Hematopoietic multipotent progenitor cell treated with erythropoietin and hydrocortisone succinate and interleukin-3 and kit ligand, for 6 days (in vitro differentiated cells): ENCODE results near the gene ABCG5.

Experiments used
- DNase-seq: peaks from one replicate; pipeline ENCODE4 v3.0.0-alpha.2; 2015

The ABCG5 gene

DNA sequence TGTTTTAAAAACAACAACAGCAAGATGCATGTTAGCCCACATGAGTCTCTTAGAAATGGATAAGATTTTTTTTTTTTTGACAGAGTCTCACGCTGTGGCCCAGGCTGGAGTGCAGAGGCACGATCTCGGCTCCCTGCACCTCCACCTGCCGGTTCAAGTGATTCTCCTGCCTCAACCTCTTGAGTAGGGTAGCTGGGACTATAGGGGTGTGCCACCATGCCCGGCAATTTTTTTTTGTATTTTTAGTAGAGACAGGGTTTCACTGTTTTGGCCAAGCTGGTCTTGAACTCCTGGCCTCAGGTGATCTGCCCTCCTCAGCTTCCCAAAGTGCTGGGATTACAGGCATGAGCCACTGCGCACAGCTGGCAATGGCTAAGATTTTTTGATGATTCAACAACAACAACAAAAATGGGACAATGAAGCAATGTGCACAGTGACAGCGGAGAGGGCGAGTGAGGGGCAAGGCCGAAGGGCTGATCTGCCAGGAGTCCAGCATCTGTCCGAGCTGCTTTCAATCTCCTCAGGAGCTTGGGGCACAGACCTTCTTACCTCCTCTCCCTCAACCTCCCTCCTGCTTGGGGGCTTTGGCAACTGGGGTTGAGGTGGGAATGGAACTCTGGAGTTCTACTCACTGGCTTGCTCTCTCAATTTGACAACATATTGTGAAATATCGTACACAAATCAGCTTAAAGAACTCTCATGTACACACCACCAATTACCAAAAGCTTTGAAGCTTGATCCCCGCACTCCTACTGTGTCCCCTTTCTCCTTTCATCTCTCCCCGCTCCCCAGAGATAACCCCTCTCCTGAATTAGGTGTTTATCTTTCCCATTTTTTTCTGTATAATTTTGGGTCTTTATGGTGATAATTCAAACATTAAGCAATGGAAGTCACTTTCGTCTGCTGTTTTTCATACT, 3.6 kb upstream of the ABCG5 start:
- no peak for DNase-seq

DNA sequence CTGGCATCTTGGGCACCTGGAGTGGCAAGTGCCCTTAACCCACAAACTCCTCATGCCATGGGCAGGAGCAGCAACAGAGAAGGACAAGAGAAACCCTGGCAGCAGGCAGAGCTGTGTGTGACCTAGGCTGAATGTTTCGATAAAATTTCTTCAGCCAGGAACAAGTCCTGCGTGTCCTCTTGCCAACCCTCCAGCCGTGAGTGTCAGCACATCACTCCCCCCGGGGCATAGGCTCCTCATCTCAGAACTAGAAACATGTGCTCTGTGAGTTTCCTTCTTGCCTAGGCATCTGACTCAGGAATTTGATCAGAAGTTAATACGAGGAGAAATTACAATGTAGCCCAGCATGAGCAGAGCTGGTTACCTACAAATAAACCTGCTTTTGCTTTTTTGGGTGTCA, 2.3 kb upstream of the ABCG5 start:
- no peak for DNase-seq

DNA sequence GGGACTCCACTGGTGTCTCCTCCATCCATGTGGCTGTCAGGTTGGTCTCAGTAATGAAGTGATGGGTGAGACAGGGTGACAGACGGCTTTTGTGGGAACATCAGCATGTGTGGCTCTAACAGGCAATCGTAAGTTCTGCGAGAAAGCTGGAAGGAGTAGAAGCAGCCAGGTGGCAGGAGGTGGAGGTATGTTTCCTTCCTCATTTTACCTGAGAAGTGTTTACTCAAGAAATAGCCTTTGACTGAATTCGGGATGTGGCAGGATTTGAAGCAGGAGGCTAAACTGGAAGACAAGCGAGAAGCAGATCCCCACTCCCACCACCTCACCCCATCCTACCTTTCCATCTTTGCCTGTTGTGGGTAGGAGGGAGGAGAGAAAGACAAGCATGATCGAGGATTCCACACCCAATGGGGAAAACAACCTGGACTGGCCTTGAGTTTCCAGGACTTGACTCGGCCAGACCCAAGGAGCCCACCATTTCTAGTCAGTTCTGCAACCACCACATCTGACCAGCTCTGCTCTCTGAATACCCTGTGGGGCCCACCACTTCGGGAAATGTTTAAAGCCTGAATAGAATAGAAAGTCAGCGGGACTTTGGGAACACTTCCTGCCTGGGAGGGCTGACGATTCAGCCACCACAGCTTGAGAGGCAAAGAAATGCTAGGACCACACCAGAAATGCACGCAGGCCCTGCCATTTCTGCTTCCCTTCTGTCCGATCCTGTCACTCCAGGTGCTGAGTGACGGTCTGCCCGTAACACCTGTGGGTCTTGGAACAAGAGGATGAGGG, 1.3 kb upstream of the ABCG5 start:
- no peak for DNase-seq

DNA sequence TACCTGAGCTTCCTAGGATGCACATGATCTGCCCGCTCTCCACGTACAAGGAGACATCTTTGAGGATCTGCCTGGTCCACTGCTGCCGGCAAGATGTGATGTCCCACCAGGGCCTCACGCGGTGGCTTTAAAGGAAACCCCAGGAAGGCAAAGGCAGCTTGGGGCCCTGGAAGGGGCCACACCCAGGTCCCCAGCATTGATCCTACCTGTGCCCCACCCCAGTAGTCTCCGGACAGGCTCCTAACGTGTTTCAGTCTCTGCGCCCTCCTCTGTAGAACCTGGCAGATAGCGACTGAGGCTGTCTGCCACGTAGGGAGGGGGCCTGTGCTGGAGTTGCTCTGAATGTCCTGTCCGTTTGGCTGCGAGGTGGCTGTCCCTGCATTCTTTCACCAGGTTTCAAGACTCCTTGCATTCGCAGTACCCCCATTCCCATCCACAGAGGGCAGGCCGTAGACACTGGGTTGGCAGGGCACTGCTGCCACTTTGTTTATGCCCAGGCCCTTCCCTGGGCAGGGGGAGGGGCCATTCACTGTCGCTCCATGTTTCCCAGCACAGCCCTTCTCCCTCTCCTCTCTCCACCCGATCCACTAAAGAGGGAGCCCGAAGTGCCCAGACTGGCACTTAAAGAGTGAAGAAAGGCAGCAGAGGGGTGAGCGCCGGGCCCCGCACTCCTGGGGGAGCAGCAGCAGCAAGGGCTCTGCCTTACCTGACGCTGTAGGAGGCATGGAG, 644 bp downstream of the ABCG5 start:
- no peak for DNase-seq

DNA sequence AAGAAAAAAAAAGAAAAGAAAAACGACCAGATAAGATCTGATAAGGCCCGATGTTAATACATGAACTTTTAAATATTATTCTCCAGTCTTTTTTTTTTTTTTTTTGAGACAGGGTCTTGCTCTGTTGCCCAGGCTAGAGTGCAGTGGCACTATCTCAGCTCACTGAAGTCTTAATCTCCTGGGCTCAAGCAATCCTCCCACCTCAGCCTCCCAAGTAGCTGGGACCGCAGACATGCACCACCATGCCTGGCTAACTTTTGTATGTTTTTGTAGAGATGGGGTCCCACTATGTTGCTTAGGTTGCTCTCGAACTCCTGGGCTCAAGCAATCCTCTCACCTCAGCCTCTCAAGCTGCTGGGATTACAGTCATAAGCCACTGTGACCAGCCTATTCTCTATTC, 1.6 kb downstream of the ABCG5 start:
- DNase-seq: no peak

DNA sequence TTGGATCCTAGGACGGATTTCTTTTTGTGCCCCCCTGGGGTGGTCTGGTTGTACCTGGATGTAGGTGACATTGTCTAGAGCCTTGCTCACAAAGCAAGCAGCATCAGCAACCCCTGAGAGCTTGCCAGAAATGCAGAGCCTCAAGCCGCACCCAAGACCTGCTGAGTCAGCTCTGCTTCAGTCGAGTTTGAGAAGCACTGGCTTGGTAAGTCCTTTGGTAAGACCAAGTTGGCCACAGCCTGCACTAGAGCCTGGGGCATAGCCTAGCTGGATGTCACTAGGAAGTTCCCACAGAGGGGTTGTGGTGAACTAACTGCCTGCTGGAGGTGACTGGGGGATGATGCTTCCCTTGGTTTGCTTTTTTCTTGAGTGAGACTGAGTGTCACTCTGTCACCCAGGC, 6.2 kb downstream of the ABCG5 start:
- peak; percentile 50 for DNase-seq

DNA sequence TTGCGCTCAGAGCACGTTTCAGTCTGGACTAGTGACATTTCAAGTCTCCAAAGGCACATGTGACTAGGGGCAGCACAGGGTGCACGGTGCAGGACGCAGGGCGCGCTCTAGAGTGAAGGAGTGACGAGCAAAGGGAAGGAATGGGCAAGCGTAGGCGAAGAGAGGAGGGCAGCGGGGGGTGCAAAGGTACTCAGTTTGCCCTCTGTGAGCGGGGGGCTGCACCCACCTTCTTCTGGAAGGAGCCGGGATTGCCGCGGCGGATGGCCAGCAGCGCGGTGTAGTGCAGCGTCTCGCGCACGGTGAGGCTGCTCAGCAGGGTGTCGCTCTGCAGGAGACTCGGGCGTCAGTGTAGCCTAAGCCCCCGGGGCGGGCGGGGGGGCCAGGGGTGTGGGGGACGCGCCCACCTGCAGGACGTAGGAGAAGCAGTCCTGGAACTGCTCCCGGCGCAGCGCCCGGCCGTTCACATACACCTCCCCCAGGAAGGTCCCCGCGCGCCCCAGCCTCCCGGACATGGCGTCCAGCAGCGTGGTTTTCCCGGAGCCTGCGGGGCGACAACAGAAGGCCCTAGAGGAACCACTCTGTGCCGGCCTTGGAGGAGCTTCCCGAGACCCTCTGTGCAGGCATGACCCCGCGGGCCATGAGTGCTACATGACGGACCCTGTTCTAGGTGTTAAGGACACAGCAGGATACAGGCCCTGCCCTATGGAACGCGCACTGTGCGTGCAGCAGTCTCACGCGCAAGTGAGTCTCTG, 6.9 kb downstream of the ABCG5 start:
- DNase-seq: peak; percentile 10

DNA sequence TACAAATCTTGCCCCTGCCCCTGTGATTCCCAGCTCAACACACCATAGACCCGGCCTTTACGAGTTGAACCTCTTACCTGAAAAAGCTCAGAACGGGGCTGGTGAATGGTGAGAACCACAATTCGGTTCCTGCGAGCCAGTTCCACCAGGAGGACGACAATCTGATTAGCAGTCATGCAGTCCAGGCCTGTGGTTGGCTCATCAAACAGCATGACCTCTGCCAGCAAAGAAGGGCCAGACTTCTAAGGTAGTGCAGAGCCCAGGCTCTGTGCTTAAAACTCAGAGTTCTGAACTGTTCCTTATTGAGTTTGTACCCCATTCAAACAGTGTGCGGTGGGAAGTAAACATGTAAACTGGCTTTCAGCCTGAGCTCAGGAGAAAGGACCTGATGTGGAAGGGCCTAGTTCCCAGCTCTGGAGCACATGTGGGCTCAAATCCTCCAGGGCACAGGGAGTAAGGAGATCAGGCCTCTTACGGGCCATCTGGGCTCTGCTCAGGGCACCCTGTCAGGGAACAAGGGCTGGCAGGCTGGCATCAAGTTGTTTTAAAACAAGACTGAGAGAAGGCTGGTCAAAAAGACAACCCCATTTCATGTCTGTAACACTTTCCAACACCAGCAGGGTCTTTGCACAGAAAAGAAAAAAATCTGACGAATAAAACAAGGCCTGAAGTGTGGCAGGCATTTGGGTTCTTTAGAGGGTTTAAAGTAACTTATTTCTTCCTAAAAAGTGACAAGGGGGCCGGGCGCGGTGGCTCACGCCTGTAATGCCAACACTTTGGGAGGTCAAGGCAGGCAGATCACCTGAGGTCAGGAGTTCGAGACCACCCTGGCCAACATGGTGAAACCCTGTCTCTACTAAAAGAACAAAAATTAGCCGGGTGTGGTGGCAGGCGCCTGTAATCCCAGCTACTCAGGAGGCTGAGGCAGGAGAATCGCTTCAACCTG, 12.1 kb downstream of the ABCG5 start:
- no peak for DNase-seq

DNA sequence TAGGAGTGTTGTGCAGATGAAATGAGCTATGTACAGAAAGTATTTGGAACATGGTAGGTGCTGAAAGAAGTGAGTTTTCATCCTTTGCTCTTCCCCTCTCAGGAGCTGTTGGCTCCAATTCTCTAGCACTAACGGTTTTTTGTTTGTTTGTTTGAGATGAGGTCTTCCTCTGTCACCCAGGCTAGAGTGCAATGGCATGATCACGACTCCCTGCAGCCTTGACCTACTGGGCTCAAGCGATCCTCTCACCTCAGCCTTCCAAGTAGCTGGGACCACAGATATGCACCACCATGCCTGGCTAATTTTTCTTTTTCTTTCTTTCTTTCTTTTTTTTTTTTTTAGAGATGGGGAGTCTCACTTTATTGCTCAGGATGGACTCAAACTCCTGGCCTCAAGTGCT, 12.8 kb downstream of the ABCG5 start:
- DNase-seq: no peak

DNA sequence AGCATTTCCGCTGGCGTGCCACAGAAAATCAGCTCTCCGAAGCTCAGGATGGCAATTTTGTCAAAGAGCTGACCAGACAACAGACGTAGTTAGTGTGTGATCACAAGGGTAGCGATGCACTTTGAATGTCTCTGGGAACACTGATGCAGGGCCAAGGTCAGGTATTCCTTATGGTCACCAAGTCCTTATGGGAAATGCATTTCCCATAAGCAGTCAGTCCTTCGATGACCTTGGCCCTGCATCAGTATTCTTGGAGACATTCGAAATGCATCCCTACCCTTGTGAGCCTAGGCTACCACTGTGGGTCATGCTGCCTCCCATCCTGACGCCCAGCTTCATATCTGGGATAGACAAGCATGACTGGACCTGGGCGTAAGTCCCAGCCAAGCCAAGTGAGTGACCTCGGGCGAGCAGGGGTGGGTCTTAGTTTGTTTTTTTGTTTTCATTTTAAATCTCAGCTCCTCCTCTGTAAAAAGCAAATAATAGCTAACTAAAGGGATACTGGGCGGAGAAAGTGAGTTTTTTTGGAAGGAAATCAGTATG, 13.6 kb downstream of the ABCG5 start:
- DNase-seq: no peak

DNA sequence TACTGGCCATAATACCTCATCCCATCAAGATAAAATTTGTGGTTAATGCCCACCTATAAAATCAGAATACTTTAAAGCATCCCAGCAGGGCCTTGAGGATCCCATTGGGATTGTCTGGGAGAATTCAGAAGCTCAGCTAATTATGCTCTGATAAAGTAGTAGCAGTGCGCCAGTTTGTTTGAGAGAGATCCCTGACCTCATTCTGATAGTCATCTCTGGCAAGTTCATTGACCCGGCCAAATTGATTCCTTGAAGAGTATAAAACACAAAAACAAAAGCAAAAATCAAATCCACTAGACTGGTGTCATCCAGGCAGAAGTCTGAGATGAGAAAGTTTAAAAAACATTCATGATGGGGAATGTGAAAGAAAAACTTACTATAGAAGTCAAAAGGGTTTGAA, 14.1 kb downstream of the ABCG5 start:
- DNase-seq: no peak

DNA sequence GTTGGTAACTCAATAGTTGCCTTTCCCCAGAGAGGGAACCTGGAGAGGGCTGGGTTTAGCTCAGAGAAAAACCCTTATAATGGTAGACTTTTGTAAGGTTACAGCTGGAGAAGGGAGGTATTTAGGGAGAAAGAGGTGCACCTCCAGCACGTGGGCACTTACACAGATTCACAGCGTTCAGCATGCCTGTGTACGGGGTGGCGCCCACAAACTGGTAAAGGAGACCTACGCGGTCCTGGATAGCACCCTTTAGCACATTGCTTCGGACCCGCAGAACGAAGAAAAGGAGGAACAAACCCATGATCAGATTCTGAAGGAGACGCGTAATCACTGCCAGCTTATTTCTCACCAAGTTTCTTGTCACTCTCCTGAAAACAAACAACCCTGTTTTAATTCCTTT, 14.9 kb downstream of the ABCG5 start:
- DNase-seq: no peak

DNA sequence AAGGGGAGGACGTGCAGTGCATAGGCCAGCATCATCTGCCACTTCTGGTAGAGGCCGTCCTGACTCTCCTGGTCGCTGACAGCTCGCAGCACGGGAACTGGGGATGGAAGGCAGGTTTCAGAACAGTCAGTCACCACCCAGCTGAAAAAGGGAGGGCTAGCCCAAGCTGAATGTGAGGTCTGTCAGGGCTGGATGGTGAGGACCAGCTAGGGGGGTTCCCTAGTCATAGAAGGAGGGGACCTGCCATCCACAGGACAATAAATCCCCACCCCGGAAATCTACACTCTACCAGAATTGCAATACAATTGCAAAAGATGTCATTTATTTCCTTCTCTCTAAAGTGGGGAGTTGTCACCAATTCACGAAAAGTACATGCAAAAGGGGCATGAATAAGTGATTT, 15.8 kb downstream of the ABCG5 start:
- DNase-seq: no peak

DNA sequence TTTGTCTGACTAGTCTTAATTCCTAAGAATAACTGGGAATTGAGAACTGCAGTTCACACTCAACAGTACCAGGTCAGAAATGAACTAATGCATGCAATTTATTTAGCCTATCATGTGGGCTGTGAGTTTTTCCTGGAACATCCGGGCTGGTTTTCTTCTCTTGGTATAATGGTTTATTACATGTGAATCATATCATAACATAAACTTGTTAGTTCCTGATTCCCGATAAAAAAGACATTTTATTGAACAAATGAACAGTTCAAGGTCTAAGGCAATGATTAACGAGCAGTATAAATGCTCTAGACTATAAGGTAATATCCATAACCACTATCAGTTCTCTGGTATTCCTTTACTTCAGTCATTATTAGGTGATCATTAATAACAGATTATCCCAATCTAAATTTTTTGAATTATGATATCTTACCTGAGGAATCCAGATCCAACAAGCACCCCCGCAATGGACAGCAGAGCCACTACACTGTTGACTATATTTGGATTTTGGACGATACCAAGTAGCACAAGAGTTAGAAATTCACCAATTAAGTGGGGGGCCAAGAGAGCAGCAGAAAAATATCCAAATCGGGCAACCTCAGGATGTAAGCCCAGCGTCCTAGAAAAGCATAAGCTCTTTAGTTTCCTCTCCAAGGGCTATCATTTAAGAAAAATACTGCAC, 19.0 kb downstream of the ABCG5 start:
- no peak for DNase-seq

DNA sequence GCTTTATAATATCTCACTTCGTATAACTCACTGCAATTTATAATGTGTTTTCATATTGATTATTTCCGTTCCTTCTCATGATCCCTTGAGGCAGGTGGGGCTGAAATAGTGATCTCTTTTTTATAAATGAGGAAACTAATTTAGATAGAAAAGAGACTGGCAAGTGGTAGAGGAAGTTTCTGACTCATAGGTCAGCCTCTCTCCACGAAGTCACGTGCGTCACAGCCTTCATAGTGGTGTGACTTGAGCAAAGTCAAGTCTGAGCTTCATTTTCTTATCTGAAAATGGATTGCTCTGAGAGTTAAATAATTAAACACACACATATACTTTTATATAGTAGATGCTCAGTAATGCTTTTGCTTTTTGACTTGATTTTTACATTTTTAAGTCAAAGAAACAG, 19.9 kb downstream of the ABCG5 start:
- DNase-seq: peak; percentile 57

DNA sequence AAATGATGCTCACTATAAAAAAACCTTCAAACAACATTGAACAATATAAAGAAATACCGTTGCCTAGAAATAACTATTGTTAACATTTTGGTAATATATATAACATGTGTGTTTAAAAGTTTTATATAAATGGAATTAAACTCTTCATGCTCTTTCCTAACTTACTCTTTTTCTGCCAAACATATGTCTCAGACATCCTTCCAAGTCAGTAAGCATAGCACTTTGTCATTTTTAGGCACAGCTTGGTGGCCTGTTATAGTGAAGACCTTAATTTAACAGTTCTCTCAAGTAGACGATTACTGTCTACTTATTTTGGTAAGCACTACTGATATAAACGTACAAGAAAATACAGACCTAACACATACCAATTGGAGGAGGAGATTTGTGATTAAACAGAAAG, 23.9 kb downstream of the ABCG5 start:
- no peak for DNase-seq

DNA sequence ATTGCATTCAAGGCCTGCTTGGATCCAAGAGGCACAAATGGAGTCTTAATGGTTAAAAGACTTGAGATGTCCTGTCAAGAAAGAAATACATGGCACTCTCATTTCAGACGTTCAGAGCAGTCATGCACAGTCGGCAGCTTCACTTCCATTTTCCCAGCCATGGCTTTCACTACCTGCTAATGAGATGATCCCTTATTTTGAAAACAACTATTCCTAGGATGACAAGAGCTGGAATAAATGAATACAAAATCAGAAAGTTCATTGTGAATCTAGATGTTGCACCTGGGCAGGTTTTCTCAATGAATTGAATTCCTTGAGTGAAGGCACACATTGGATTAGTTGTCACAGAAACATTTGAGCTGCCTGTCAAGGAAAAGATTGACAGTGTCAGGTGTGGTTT, 25.7 kb downstream of the ABCG5 start:
- no peak for DNase-seq

DNA sequence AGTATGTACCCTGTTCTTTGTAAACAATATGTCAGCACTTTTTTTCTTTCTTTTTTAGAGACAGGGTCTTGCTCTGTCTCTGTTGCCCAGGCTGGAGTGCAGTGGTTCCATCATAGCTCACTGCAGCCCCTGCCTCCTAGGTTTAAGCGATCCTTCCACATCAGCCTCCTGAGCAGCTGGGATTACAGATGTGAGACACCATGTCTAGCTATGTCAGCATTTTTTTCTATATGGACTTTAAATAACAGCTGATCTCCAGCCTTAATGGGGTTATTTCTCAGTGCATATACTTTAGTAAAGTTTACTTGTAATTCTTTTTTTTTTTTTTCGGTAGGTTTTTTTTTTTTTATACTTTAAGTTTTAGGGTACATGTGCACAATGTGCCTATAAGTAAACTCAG, 26.6 kb downstream of the ABCG5 start:
- no peak for DNase-seq

DNA sequence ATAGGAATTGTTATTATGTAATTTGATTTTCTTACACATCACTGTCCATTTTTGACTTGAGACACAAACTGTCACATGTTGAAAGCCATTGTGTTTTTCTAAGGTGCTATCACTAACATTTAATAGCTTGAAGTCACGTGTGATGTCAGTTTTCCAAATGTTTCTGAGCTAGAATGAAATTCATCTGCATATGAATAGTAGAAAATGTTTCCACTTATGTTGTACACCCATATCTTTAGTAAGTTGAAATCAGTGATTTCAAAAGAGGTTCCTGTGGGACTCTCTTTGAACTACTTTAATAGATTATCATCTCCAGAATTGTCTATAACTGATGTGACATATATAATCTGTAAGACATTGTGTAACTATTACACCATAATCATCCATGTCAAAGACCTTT, 27.8 kb downstream of the ABCG5 start:
- no peak for DNase-seq

DNA sequence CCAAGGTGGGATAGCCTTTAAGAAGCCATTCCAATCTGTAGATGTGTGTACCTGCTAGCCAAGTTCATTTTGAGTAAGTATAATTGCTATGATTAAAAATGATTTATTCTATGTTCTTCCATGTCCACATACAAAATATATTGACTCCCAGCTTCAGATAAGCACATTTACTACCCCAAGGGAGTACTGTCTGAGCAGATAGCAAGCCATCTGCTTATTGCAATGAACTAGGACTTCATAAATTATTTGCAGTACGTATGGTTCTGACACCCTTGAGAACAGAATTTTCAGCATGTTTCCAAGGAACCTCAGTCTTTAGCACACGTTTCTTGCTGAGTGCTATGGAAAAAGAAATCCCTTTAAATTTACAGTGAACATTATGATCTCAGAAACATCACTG, 28.2 kb downstream of the ABCG5 start:
- DNase-seq: peak; percentile 8

DNA sequence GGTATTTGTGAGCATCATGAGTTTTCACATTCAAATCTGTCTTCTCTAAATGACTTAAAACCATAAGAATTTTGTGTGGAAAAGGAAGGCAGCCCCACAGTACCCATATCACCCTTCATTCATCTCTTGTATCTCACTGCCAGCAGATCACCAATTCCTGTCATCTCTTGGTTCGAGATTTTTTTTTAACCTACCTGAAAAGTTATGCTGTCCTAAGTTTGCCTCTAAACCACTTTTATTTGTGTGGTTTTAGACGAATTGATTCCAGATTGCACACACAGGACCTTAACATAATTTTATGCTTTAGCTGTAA, 32.0 kb downstream of the ABCG5 start:
- no peak for DNase-seq
